HG02642 (cell line): ENCODE measurements around the gene PPY.
"Not testable (repeated sequence)": the region's sequence is repeated elsewhere in the genome, so short reads cannot be mapped to it uniquely, and the experiment has no call there.

ENCODE experiments used
- ATAC-seq: cut with Tn5 transposase; IDR thresholded peaks from one replicate; pipeline ENCODE4 v1.9.1; 2021; ENCODE audit warnings: mild to moderate bottlenecking; ENCODE audit not compliant: unreplicated experiment, poor library complexity

PPY gene

GRCh38 chr17:43907998-43908721, 34.1 kb downstream of the PPY start:
- ATAC-seq: no peak

- no peak for ATAC-seq
These were observed 34.8 kb downstream of the PPY start, which contains the start of gene MPP2 for GRCh38 chr17:43907425-43907981. Gene MPP2, minus strand, starts transcription at chr17:43907536. Its CDS starts 3,076 bp downstream, at chr17:43904460.

GRCh38 chr17:43906951-43907424, 35.3 kb downstream of the PPY start:
- no peak for ATAC-seq

GRCh38 chr17:43905985-43906852, 36.1 kb downstream of the PPY start:
- no peak for ATAC-seq

- no peak for ATAC-seq
These were observed 36.8 kb downstream of the PPY start for GRCh38 chr17:43905400-43905984.

GRCh38 chr17:43901861-43902589, 40.3 kb downstream of the PPY start:
- ATAC-seq: no peak

- no peak for ATAC-seq
These were observed 41.2 kb downstream of the PPY start for GRCh38 chr17:43900858-43901754.

- ATAC-seq: peak; percentile 94
These were observed 42.0 kb downstream of the PPY start for GRCh38 chr17:43900183-43900857.

- no peak for ATAC-seq
These were observed 43.8 kb downstream of the PPY start for GRCh38 chr17:43898446-43898845.

- no peak for ATAC-seq
These were observed 44.4 kb downstream of the PPY start for GRCh38 chr17:43897831-43898230.

GRCh38 chr17:43894494-43894893, 47.8 kb downstream of the PPY start:
- not testable (repeated sequence) for ATAC-seq

- no peak for ATAC-seq
These were observed 49.7 kb downstream of the PPY start for GRCh38 chr17:43892647-43892952.

- ATAC-seq: no peak
These were observed 50.2 kb downstream of the PPY start for GRCh38 chr17:43891851-43892646.
